Neural cell (in vitro differentiated cells): ENCODE results near the gene CPA5. TPM values are rescaled to one million over a fixed set of nuclear protein-coding genes. Genes with fewer than 3 reads are reported as not detected.

Source experiments
- H2AFZ ChIP-seq: fragments of 200-600, 300-800 bp; sonication (generic), shearing (Covaris generic); 2 replicates; pipeline ENCODE4 v1.6.0; 2014; ENCODE audit warnings: low read depth, mild to moderate bottlenecking, antibody characterized with exemption, low read length, moderate library complexity
- H3F3A ChIP-seq: fragments of 200-600 bp; shearing (Covaris generic); 2 replicates; pipeline ENCODE4 v1.6.1; 2016; ENCODE audit warnings: mild to moderate bottlenecking, moderate library complexity, mixed read lengths, antibody characterized with exemption, low read length; ENCODE audit not compliant: insufficient read depth, poor library complexity, severe bottlenecking
- H3K27ac ChIP-seq: fragments of 200-600, 300-800 bp; sonication (generic), shearing (Covaris generic); 2 replicates; pipeline ENCODE4 v1.5.1; 2014; ENCODE audit warnings: mild to moderate bottlenecking, low read length, moderate library complexity
- H3K27me3 ChIP-seq: fragments of 300-800, 200-600 bp; sonication (generic), shearing (Covaris generic); 2 replicates; pipeline ENCODE4 v1.6.0; 2014; ENCODE audit warnings: mild to moderate bottlenecking, low read depth, low read length, moderate library complexity; ENCODE audit not compliant: insufficient read depth
- H3K36me3 ChIP-seq: fragments of 300-800, 200-600 bp; sonication (generic), shearing (Covaris generic); 2 replicates; pipeline ENCODE4 v1.5.1; 2014; ENCODE audit warnings: mild to moderate bottlenecking, antibody characterized with exemption, low read length, moderate library complexity; ENCODE audit not compliant: insufficient read depth
- H3K4me2 ChIP-seq: fragments of 300-800, 200-600 bp; sonication (generic), shearing (Covaris generic); 2 replicates; pipeline ENCODE4 v1.6.0; 2014; ENCODE audit warnings: mild to moderate bottlenecking, low read length
- H3K4me3 ChIP-seq: fragments of 300-800, 200-600 bp; sonication (generic), shearing (Covaris generic); 2 replicates; pipeline ENCODE4 v1.5.1; 2014; ENCODE audit warnings: mild to moderate bottlenecking, low read length, moderate library complexity
- H3K79me2 ChIP-seq: fragments of 200-600 bp; shearing (Covaris generic); replicated peaks from 2 replicates; pipeline ENCODE4 v1.6.0; 2014; ENCODE audit warnings: mild to moderate bottlenecking, low read length, moderate library complexity; ENCODE audit not compliant: insufficient read depth
- H3K9ac ChIP-seq: fragments of 300-800, 200-600 bp; sonication (generic), shearing (Covaris generic); 2 replicates; pipeline ENCODE4 v1.6.1; 2016; ENCODE audit warnings: mild to moderate bottlenecking, low read length, mixed read lengths
- H3K9me2 ChIP-seq: fragments of 200-600 bp; shearing (Covaris generic); 2 replicates; pipeline ENCODE4 v1.6.1; 2016; ENCODE audit warnings: mild to moderate bottlenecking, low read length, mixed read lengths; ENCODE audit not compliant: insufficient read depth
- H3K9me3 ChIP-seq: fragments of 200-600, 300-800 bp; sonication (generic), shearing (Covaris generic); 2 replicates; pipeline ENCODE4 v1.6.1; 2016; ENCODE audit warnings: mild to moderate bottlenecking, mixed run types, low read length, moderate library complexity, mixed read lengths
- H4K20me1 ChIP-seq: fragments of 200-600 bp; shearing (Covaris generic); 2 replicates; pipeline ENCODE4 v1.6.1; 2016; ENCODE audit warnings: mild to moderate bottlenecking, mixed run types; ENCODE audit not compliant: insufficient read depth
- EP300 ChIP-seq: fragments of 450-650 bp; conservative IDR thresholded peaks from 2 replicates; pipeline ENCODE4 v1.6.1; 2014; ENCODE audit warnings: antibody characterized with exemption, mild to moderate bottlenecking, moderate library complexity; ENCODE audit not compliant: poor library complexity, severe bottlenecking
- EZH2 ChIP-seq: fragments of 200-600, 300-800 bp; shearing (Covaris generic), sonication (generic); IDR thresholded peaks from 2 replicates; pipeline ENCODE4 v1.6.1; 2014; ENCODE audit warnings: antibody characterized with exemption, low read length, borderline replicate concordance, mild to moderate bottlenecking; ENCODE audit not compliant: insufficient read depth, poor library complexity, severe bottlenecking
- MXI1 ChIP-seq: fragments of 450-650 bp; conservative IDR thresholded peaks from 2 replicates; pipeline ENCODE4 v1.6.1; 2014; ENCODE audit warnings: antibody characterized with exemption, mild to moderate bottlenecking; ENCODE audit not compliant: poor library complexity, severe bottlenecking
- POLR2AphosphoS5 ChIP-seq: IDR thresholded peaks from 2 replicates; pipeline ENCODE4 v1.6.1; 2012
- RAD21 ChIP-seq: fragments of 450-650 bp; conservative IDR thresholded peaks from 2 replicates; pipeline ENCODE4 v1.6.1; 2014; ENCODE audit warnings: antibody characterized with exemption, mild to moderate bottlenecking, moderate library complexity
- SMC3 ChIP-seq: fragments of 450-650 bp; conservative IDR thresholded peaks from 2 replicates; pipeline ENCODE4 v1.6.1; 2014; ENCODE audit warnings: antibody characterized with exemption, mild to moderate bottlenecking, moderate library complexity; ENCODE audit not compliant: poor library complexity
- TAF1 ChIP-seq: IDR thresholded peaks from 2 replicates; pipeline ENCODE4 v1.6.1; 2012; ENCODE audit warnings: low read depth
- polyA plus RNA-seq: library from polyadenylated mRNA; depleted of rRNA; stranded (reverse); fragments of >200 nt; gene quantifications from 2 replicates; pipeline ENCODE4 v1.2.3, GENCODE V29; 2014
- TF ChIP-seq, protein P1 (sequence below): IDR thresholded peaks from 2 replicates; pipeline ENCODE4 v1.6.1; 2012; ENCODE audit warnings: borderline replicate concordance
- TF ChIP-seq, protein P2 (sequence below): fragments of 450-650 bp; IDR thresholded peaks from 2 replicates; pipeline ENCODE4 v1.5.1; 2014; ENCODE audit warnings: antibody characterized with exemption, mild to moderate bottlenecking, moderate library complexity; ENCODE audit not compliant: poor library complexity, severe bottlenecking

CPA5 gene
- polyA plus RNA-seq, 1 donor from 2014 or later, result not detected

DNA sequence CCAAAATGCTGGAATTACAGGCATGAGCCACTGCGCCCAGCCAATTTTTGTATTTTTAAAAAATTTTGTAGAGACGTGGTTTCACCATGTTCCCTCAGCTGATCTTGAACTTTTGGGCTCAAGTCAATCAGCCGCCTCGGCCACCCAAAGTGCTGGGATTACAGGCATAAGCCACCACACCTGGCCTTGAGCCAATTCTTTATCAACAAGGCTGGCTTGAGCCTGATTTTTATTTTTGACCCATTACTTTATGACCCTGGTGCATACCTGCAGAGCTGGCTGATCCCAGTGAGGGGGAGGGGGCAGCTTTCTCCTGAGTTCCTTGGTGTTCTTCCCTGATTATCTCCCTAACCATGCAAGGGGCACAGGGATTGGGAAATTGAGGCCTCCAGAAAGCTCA is 19.8 kb downstream of the CPA5 start:
- Histone ChIP-seq H3K9me3 (no peaks in the 10 kb centered on the region), H3F3A (peaks cover 6% of the 10 kb centered on the region), H3K27me3 (no peaks in the 10 kb centered on the region), H3K27ac (peak overlapping the region; percentile 95), H3K9me2 (no peaks in the 10 kb centered on the region), H3K79me2 (no peaks in the 10 kb centered on the region), H3K36me3 (no peaks in the 10 kb centered on the region), H3K4me2 (no peak overlapping the region), H2AFZ (no peak overlapping the region), H4K20me1 (no peaks in the 10 kb centered on the region), H3K9ac (peak overlapping the region; percentile 67), H3K4me3 (no peak overlapping the region)
- no peak for TF ChIP-seq EP300

DNA sequence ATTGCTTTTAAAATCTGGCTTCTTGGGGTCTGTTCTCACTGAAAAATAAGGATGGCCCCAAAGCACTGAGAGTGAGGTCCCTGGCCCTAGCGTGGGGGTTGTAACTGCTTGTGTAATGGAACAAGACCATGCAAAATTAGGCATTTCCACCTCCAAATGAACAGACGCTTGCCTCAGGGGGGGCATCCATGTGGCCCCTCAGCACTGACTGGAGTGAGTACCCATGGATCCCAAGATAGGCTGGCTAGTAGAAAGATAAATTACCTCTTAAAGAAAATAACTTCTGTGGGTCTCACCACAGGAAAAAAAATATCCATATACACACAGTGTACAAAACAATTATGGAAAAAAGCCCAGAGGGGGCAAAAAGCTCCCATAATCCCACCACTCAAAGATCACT is 20.5 kb downstream of the CPA5 start:
- no peaks in the 10 kb centered on the region for H4K20me1 ChIP-seq
- H3K4me2 ChIP-seq, result peak overlapping the region; percentile 10
- H3K36me3 ChIP-seq, result no peaks in the 10 kb centered on the region
- TF ChIP-seq POLR2AphosphoS5, result no peak
- TF ChIP-seq, protein P1, sequence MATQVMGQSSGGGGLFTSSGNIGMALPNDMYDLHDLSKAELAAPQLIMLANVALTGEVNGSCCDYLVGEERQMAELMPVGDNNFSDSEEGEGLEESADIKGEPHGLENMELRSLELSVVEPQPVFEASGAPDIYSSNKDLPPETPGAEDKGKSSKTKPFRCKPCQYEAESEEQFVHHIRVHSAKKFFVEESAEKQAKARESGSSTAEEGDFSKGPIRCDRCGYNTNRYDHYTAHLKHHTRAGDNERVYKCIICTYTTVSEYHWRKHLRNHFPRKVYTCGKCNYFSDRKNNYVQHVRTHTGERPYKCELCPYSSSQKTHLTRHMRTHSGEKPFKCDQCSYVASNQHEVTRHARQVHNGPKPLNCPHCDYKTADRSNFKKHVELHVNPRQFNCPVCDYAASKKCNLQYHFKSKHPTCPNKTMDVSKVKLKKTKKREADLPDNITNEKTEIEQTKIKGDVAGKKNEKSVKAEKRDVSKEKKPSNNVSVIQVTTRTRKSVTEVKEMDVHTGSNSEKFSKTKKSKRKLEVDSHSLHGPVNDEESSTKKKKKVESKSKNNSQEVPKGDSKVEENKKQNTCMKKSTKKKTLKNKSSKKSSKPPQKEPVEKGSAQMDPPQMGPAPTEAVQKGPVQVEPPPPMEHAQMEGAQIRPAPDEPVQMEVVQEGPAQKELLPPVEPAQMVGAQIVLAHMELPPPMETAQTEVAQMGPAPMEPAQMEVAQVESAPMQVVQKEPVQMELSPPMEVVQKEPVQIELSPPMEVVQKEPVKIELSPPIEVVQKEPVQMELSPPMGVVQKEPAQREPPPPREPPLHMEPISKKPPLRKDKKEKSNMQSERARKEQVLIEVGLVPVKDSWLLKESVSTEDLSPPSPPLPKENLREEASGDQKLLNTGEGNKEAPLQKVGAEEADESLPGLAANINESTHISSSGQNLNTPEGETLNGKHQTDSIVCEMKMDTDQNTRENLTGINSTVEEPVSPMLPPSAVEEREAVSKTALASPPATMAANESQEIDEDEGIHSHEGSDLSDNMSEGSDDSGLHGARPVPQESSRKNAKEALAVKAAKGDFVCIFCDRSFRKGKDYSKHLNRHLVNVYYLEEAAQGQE, result no peak
- no peak for TF ChIP-seq EZH2
- TF ChIP-seq, protein P2, sequence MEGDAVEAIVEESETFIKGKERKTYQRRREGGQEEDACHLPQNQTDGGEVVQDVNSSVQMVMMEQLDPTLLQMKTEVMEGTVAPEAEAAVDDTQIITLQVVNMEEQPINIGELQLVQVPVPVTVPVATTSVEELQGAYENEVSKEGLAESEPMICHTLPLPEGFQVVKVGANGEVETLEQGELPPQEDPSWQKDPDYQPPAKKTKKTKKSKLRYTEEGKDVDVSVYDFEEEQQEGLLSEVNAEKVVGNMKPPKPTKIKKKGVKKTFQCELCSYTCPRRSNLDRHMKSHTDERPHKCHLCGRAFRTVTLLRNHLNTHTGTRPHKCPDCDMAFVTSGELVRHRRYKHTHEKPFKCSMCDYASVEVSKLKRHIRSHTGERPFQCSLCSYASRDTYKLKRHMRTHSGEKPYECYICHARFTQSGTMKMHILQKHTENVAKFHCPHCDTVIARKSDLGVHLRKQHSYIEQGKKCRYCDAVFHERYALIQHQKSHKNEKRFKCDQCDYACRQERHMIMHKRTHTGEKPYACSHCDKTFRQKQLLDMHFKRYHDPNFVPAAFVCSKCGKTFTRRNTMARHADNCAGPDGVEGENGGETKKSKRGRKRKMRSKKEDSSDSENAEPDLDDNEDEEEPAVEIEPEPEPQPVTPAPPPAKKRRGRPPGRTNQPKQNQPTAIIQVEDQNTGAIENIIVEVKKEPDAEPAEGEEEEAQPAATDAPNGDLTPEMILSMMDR, result no peak
- TF ChIP-seq TAF1, result no peak
- no peak for TF ChIP-seq SMC3
- TF ChIP-seq EP300, result no peak
- no peak for TF ChIP-seq RAD21
- no peak for TF ChIP-seq MXI1
- no peaks in the 10 kb centered on the region for H3K9me2 ChIP-seq
- no peaks in the 10 kb centered on the region for H3K27me3 ChIP-seq
- peaks cover 6% of the 10 kb centered on the region for H3F3A ChIP-seq
- H2AFZ ChIP-seq, result no peak overlapping the region
- H3K79me2 ChIP-seq, result no peaks in the 10 kb centered on the region
- H3K9me3 ChIP-seq, result no peaks in the 10 kb centered on the region
- peak overlapping the region; percentile 39 for H3K4me3 ChIP-seq
- peak overlapping the region; percentile 67 for H3K9ac ChIP-seq
- peak overlapping the region; percentile 95 for H3K27ac ChIP-seq
